Astrocyte (in vitro differentiated cells and primary cell): ENCODE data around the gene PEA15. TPM values are rescaled to one million over a fixed set of nuclear protein-coding genes. Genes with fewer than 3 reads are reported as not detected.
A peak's percentile ranks its signal among the peaks of the same experiment; 100 is the strongest.

Experiments used
- DNase-seq: peaks from one replicate; pipeline ENCODE4 v3.0.0-alpha.2; 2010; ENCODE audit warnings: low read depth
- FAIRE-seq: peaks from 2 replicates; lab custom pipeline; 2011; peaks lifted over from hg19 to GRCh38; lab: Jason Lieb, UNC
- H2AFZ ChIP-seq: 2 replicates; pipeline ENCODE4 v1.6.0; 2012; ENCODE audit warnings: low read depth, low read length, inconsistent platforms
- H3K27ac ChIP-seq: 2 replicates; pipeline ENCODE4 v1.5.1; 2011; ENCODE audit warnings: low read depth, low read length, inconsistent platforms
- H3K27me3 ChIP-seq: 2 replicates; pipeline ENCODE4 v1.6.0; 2011; ENCODE audit warnings: low read length, inconsistent platforms; ENCODE audit not compliant: insufficient read depth
- H3K36me3 ChIP-seq: 2 replicates; pipeline ENCODE4 v1.5.1; 2011; ENCODE audit warnings: low read length, inconsistent platforms; ENCODE audit not compliant: insufficient read depth
- H3K4me1 ChIP-seq: 2 replicates; pipeline ENCODE4 v1.5.1; 2011; ENCODE audit warnings: low read length, inconsistent platforms; ENCODE audit not compliant: insufficient read depth
- H3K4me2 ChIP-seq: 2 replicates; pipeline ENCODE4 v1.6.0; 2012; ENCODE audit warnings: low read length, inconsistent platforms
- H3K4me3 ChIP-seq: 2 replicates; pipeline ENCODE4 v1.5.1; 2011; ENCODE audit warnings: low read depth, mild to moderate bottlenecking, low read length, inconsistent platforms; ENCODE audit not compliant: insufficient read depth
- H3K79me2 ChIP-seq: 2 replicates; pipeline ENCODE4 v1.6.0; 2012; ENCODE audit warnings: mild to moderate bottlenecking, low read length, inconsistent platforms; ENCODE audit not compliant: insufficient read depth
- H3K9ac ChIP-seq: 2 replicates; pipeline ENCODE4 v1.6.0; 2012; ENCODE audit warnings: mild to moderate bottlenecking, low read length, inconsistent platforms
- H3K9me3 ChIP-seq: 2 replicates; pipeline ENCODE4 v1.5.1; 2012; ENCODE audit warnings: low read depth, mild to moderate bottlenecking, low read length, inconsistent platforms; ENCODE audit not compliant: insufficient read depth
- H4K20me1 ChIP-seq: 2 replicates; pipeline ENCODE4 v1.6.0; 2012; ENCODE audit warnings: low read length, inconsistent platforms; ENCODE audit not compliant: insufficient read depth
- H3K27ac Mint-ChIP-seq: one replicate; pipeline ENCODE4 v1.8.0; 2021; ENCODE audit warnings: mild to moderate bottlenecking, mixed read lengths; ENCODE audit not compliant: unreplicated experiment
- H3K27me3 Mint-ChIP-seq: one replicate; pipeline ENCODE4 v1.8.0; 2021; ENCODE audit warnings: low read depth, mixed read lengths; ENCODE audit not compliant: unreplicated experiment
- H3K36me3 Mint-ChIP-seq: one replicate; pipeline ENCODE4 v1.8.0; 2021; ENCODE audit warnings: low read depth, mixed read lengths; ENCODE audit not compliant: unreplicated experiment
- H3K4me1 Mint-ChIP-seq: one replicate; pipeline ENCODE4 v1.8.0; 2021; ENCODE audit warnings: low read depth, mixed read lengths; ENCODE audit not compliant: unreplicated experiment
- H3K4me3 Mint-ChIP-seq: one replicate; pipeline ENCODE4 v1.8.0; 2021; ENCODE audit warnings: mild to moderate bottlenecking, moderate library complexity, mixed read lengths; ENCODE audit not compliant: unreplicated experiment
- H3K9me3 Mint-ChIP-seq: one replicate; pipeline ENCODE4 v1.8.0; 2021; ENCODE audit warnings: mild to moderate bottlenecking, mixed read lengths; ENCODE audit not compliant: unreplicated experiment
- EZH2 ChIP-seq: IDR thresholded peaks from 2 replicates; pipeline ENCODE4 v1.6.1; 2012; ENCODE audit warnings: mild to moderate bottlenecking, low read length, inconsistent platforms; ENCODE audit not compliant: insufficient read depth
- total RNA-seq: library from RNA; stranded (reverse); gene quantifications from 2 replicates; pipeline ENCODE4 v1.2.1, GENCODE V29; 2021
- TF ChIP-seq, protein P1 (sequence below): IDR thresholded peaks from 2 replicates; pipeline ENCODE4 v1.5.1; 2011; ENCODE audit warnings: low read depth, mild to moderate bottlenecking, inconsistent platforms, low read length, moderate library complexity; ENCODE audit not compliant: insufficient read depth

PEA15 gene
- total RNA-seq, 1 donor from 2014 or later: 470 TPM

- Mint-ChIP-seq H3K4me1 (peaks cover 9% of the 10 kb centered on the region), H3K36me3 (no peaks in the 10 kb centered on the region), H3K27me3 (peaks cover 5% of the 10 kb centered on the region), H3K4me3 (no peak overlapping the region), H3K27ac (no peak overlapping the region), H3K9me3 (no peaks in the 10 kb centered on the region)
- no peak for FAIRE-seq
- TF ChIP-seq EZH2: no peak
- TF ChIP-seq, protein P1, sequence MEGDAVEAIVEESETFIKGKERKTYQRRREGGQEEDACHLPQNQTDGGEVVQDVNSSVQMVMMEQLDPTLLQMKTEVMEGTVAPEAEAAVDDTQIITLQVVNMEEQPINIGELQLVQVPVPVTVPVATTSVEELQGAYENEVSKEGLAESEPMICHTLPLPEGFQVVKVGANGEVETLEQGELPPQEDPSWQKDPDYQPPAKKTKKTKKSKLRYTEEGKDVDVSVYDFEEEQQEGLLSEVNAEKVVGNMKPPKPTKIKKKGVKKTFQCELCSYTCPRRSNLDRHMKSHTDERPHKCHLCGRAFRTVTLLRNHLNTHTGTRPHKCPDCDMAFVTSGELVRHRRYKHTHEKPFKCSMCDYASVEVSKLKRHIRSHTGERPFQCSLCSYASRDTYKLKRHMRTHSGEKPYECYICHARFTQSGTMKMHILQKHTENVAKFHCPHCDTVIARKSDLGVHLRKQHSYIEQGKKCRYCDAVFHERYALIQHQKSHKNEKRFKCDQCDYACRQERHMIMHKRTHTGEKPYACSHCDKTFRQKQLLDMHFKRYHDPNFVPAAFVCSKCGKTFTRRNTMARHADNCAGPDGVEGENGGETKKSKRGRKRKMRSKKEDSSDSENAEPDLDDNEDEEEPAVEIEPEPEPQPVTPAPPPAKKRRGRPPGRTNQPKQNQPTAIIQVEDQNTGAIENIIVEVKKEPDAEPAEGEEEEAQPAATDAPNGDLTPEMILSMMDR: no peak
- Histone ChIP-seq H3K36me3 (no peaks in the 10 kb centered on the region), H2AFZ (no peak overlapping the region), H3K79me2 (no peaks in the 10 kb centered on the region), H3K9ac (no peak overlapping the region), H4K20me1 (no peaks in the 10 kb centered on the region), H3K27ac (no peak overlapping the region), H3K9me3 (no peaks in the 10 kb centered on the region), H3K4me1 (no peaks in the 10 kb centered on the region), H3K27me3 (peaks cover 2% of the 10 kb centered on the region), H3K4me3 (no peak overlapping the region), H3K4me2 (no peak overlapping the region)
- no peak for DNase-seq
Observed at GRCh38 chr1:160163615-160164014, 41.6 kb upstream of the PEA15 start.

DNA sequence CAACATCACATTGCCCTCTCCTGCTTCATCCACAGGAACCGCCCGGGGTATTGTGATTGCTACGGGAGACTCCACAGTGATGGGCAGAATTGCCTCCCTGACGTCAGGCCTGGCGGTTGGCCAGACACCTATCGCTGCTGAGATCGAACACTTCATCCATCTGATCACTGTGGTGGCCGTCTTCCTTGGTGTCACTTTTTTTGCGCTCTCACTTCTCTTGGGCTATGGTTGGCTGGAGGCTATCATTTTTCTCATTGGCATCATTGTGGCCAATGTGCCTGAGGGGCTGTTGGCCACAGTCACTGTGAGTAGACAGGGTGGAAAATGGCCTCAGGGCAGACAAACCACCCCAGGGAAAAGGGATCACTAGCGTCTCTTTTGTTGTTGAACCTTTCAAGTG is 41.1 kb upstream of the PEA15 start:
- H4K20me1 ChIP-seq: no peaks in the 10 kb centered on the region
- no peak overlapping the region for H3K4me3 ChIP-seq
- no peaks in the 10 kb centered on the region for H3K9me3 ChIP-seq
- H2AFZ ChIP-seq: no peak overlapping the region
- H3K27me3 ChIP-seq: peaks cover 2% of the 10 kb centered on the region
- H3K4me1 ChIP-seq: no peaks in the 10 kb centered on the region
- TF ChIP-seq, protein P1: no peak
- TF ChIP-seq EZH2: no peak
- no peak overlapping the region for H3K4me2 ChIP-seq
- no peak for FAIRE-seq
- Mint-ChIP-seq H3K36me3 (no peaks in the 10 kb centered on the region), H3K4me1 (peaks cover 14% of the 10 kb centered on the region), H3K9me3 (no peaks in the 10 kb centered on the region), H3K27me3 (peaks cover 5% of the 10 kb centered on the region), H3K4me3 (no peak overlapping the region), H3K27ac (no peak overlapping the region)
- no peak overlapping the region for H3K27ac ChIP-seq
- H3K9ac ChIP-seq: no peak overlapping the region
- no peak for DNase-seq
- no peaks in the 10 kb centered on the region for H3K79me2 ChIP-seq
- no peaks in the 10 kb centered on the region for H3K36me3 ChIP-seq

GRCh38 chr1:160166166-160166868 is 38.9 kb upstream of the PEA15 start:
- Histone ChIP-seq H4K20me1 (no peaks in the 10 kb centered on the region), H3K79me2 (no peaks in the 10 kb centered on the region), H3K9ac (no peak overlapping the region), H3K4me3 (no peak overlapping the region), H3K27me3 (peaks cover 2% of the 10 kb centered on the region), H3K9me3 (no peaks in the 10 kb centered on the region), H3K27ac (no peak overlapping the region), H3K4me1 (peaks cover 3% of the 10 kb centered on the region), H3K4me2 (no peak overlapping the region), H3K36me3 (no peaks in the 10 kb centered on the region), H2AFZ (no peak overlapping the region)
- peaks cover 26% of the 10 kb centered on the region for H3K4me1 Mint-ChIP-seq
- DNase-seq: no peak
- peaks cover 5% of the 10 kb centered on the region for H3K27me3 Mint-ChIP-seq
- H3K4me3 Mint-ChIP-seq: peak overlapping the region; percentile 40
- TF ChIP-seq, protein P1: no peak
- no peak for TF ChIP-seq EZH2
- H3K36me3 Mint-ChIP-seq: no peaks in the 10 kb centered on the region
- no peak overlapping the region for H3K27ac Mint-ChIP-seq
- H3K9me3 Mint-ChIP-seq: no peaks in the 10 kb centered on the region
- no peak for FAIRE-seq
